Thymus (tissue), 11 donors: ENCODE data around the gene RAB19. TPM values are rescaled to one million over a fixed set of nuclear protein-coding genes. Genes with fewer than 3 reads are reported as not detected.
"Not testable (repeated sequence)": the region's sequence is repeated elsewhere in the genome, so short reads cannot be mapped to it uniquely, and the experiment has no call there.

Experiments
- DNase-seq, 9 donors: peaks; one replicate each; pipeline ENCODE4 v3.0.0-alpha.2; 2013; ENCODE audit warnings: low spot score in 9 of 9, low read depth in 6 of 9, missing footprints in 1 of 9
- H3K27ac ChIP-seq, 2 donors: one replicate each; pipeline ENCODE4 v1.5.1; 2013; ENCODE audit warnings: control low read depth in 1 of 2, low read depth in 1 of 2, low read length in 1 of 2, mild to moderate bottlenecking in 1 of 2, moderate library complexity in 1 of 2
- H3K27me3 ChIP-seq, 2 donors: one replicate each; pipeline ENCODE4 v1.5.1; 2013; ENCODE audit warnings: low read length in 1 of 2; ENCODE audit not compliant: control insufficient read depth in 2 of 2, insufficient read depth in 1 of 2
- H3K36me3 ChIP-seq, 2 donors: one replicate each; pipeline ENCODE4 v1.5.1; 2013; ENCODE audit warnings: low read length in 1 of 2, mild to moderate bottlenecking in 1 of 2, moderate library complexity in 1 of 2; ENCODE audit not compliant: control insufficient read depth in 2 of 2, insufficient read depth in 2 of 2
- H3K4me1 ChIP-seq, 2 donors: one replicate each; pipeline ENCODE4 v1.5.1; 2013; ENCODE audit warnings: low read length in 2 of 2; ENCODE audit not compliant: control insufficient read depth in 2 of 2, insufficient read depth in 2 of 2
- H3K4me3 ChIP-seq, 2 donors: one replicate each; pipeline ENCODE4 v1.5.1; 2013; ENCODE audit warnings: low read length in 2 of 2, control low read depth in 1 of 2, mild to moderate bottlenecking in 1 of 2
- H3K9me3 ChIP-seq, 2 donors: one replicate each; pipeline ENCODE4 v1.5.1; 2013; ENCODE audit warnings: low read length in 1 of 2, mild to moderate bottlenecking in 1 of 2; ENCODE audit not compliant: control insufficient read depth in 2 of 2, insufficient read depth in 1 of 2
- WGBS: extraction: QIAGEN DNeasy Blood & Tissue Kit; methylation state at CpG from one replicate; pipeline ENCODE4 v1.1.7; 2013; 5-methylcytosine and 5-hydroxymethylcytosine counted together
- polyA plus RNA-seq: library from polyadenylated mRNA; stranded (reverse); fragments of 200-250 nt; gene quantifications from one replicate; pipeline ENCODE4 v1.2.3, GENCODE V29; 2013
- total RNA-seq: library from RNA; stranded (reverse); fragments of 120-200 nt; gene quantifications from one replicate; pipeline ENCODE4 v1.2.4, GENCODE V29; 2013
- donor health status: healthy.

The RAB19 gene
- total and polyA plus RNA-seq, 2 donors: 0.50 to 2.5 TPM

- WGBS: 95% methylated on average over 3 of the region's 3 CpGs
- H3K27ac ChIP-seq: no peak overlapping the region
- H3K9me3 ChIP-seq: no peaks in the 10 kb centered on the region
- H3K4me3 ChIP-seq: no peak overlapping the region
- DNase-seq: no peak
- H3K36me3 ChIP-seq: no peaks in the 10 kb centered on the region
- no peaks in the 10 kb centered on the region for H3K4me1 ChIP-seq
- peaks cover 0 to 13% of the 10 kb centered on the region in 2 donors for H3K27me3 ChIP-seq
Observed at GRCh38 chr7:140439359-140439758, 35.5 kb downstream of the RAB19 start.

GRCh38 chr7:140440593-140440992, 36.7 kb downstream of the RAB19 start:
- H3K27ac ChIP-seq: no peak overlapping the region
- H3K27me3 ChIP-seq: peaks cover 0 to 7% of the 10 kb centered on the region in 2 donors
- WGBS: 99% methylated on average over 3 of the region's 3 CpGs
- H3K4me1 ChIP-seq: no peaks in the 10 kb centered on the region
- no peaks in the 10 kb centered on the region for H3K36me3 ChIP-seq
- no peak for DNase-seq
- no peak overlapping the region for H3K4me3 ChIP-seq
- H3K9me3 ChIP-seq: no peaks in the 10 kb centered on the region

GRCh38 chr7:140441519-140441918, 37.7 kb downstream of the RAB19 start:
- no peaks in the 10 kb centered on the region for H3K9me3 ChIP-seq
- WGBS: 90% methylated on average over 2 of the region's 2 CpGs
- no peak overlapping the region for H3K27ac ChIP-seq
- H3K4me3 ChIP-seq: no peak overlapping the region
- DNase-seq: no peak
- H3K27me3 ChIP-seq: no peaks in the 10 kb centered on the region
- H3K4me1 ChIP-seq: no peaks in the 10 kb centered on the region
- no peaks in the 10 kb centered on the region for H3K36me3 ChIP-seq

GRCh38 chr7:140446467-140446866, 42.6 kb downstream of the RAB19 start:
- Histone ChIP-seq H3K4me3 (no peak overlapping the region), H3K36me3 (no peaks in the 10 kb centered on the region), H3K9me3 (no peaks in the 10 kb centered on the region), H3K27ac (no peak overlapping the region), H3K4me1 (no peaks in the 10 kb centered on the region), H3K27me3 (no peaks in the 10 kb centered on the region)
- no peak for DNase-seq
- WGBS: 89% methylated on average over 11 of the region's 11 CpGs

- Histone ChIP-seq H3K4me3 (no peak overlapping the region), H3K27ac (no peak overlapping the region), H3K27me3 (no peaks in the 10 kb centered on the region), H3K36me3 (peaks cover 0 to 11% of the 10 kb centered on the region in 2 donors), H3K9me3 (no peaks in the 10 kb centered on the region), H3K4me1 (no peaks in the 10 kb centered on the region)
- no peak for DNase-seq
- 95% methylated on average over 7 of the region's 7 CpGs for WGBS
Observed at GRCh38 chr7:140447841-140448240, 44.0 kb downstream of the RAB19 start.

GRCh38 chr7:140448781-140449480, 45.1 kb downstream of the RAB19 start:
- Histone ChIP-seq H3K27ac (no peak overlapping the region), H3K9me3 (no peaks in the 10 kb centered on the region), H3K4me3 (no peak overlapping the region), H3K27me3 (no peaks in the 10 kb centered on the region), H3K36me3 (peaks cover 3 to 15% of the 10 kb centered on the region in 2 donors), H3K4me1 (no peaks in the 10 kb centered on the region)
- no peak for DNase-seq
- 97% methylated on average over 4 of the region's 4 CpGs for WGBS

GRCh38 chr7:140451716-140452115, 47.9 kb downstream of the RAB19 start:
- H3K4me3 ChIP-seq: no peak overlapping the region
- WGBS: 0% methylated on average over 1 of the region's 1 CpG
- peaks cover 26 to 43% of the 10 kb centered on the region in 2 donors for H3K36me3 ChIP-seq
- no peak overlapping the region for H3K27ac ChIP-seq
- DNase-seq: no peak
- H3K27me3 ChIP-seq: no peaks in the 10 kb centered on the region
- no peaks in the 10 kb centered on the region for H3K4me1 ChIP-seq
- no peaks in the 10 kb centered on the region for H3K9me3 ChIP-seq

- DNase-seq: no peak
- no peaks in the 10 kb centered on the region for H3K9me3 ChIP-seq
- no peaks in the 10 kb centered on the region for H3K4me1 ChIP-seq
- peaks cover 36 to 58% of the 10 kb centered on the region in 2 donors for H3K36me3 ChIP-seq
- H3K27me3 ChIP-seq: no peaks in the 10 kb centered on the region
- WGBS: 97% methylated on average over 4 of the region's 4 CpGs
- no peak overlapping the region for H3K4me3 ChIP-seq
- H3K27ac ChIP-seq: no peak overlapping the region
Observed at GRCh38 chr7:140453273-140453672, 49.4 kb downstream of the RAB19 start.

- DNase-seq, H3K27ac ChIP-seq, H3K27me3 ChIP-seq, H3K9me3 ChIP-seq, H3K4me1 ChIP-seq, H3K4me3 ChIP-seq: not testable (repeated sequence)
- H3K36me3 ChIP-seq: peaks cover 43 to 64% of the 10 kb centered on the region in 2 donors
- WGBS: 91% methylated on average over 9 of the region's 9 CpGs
Observed at GRCh38 chr7:140453785-140454656, 50.2 kb downstream of the RAB19 start.
